GM18520 (cell line): Measurements from ENCODE around the gene GBA2.

Experiments used
- ATAC-seq: cut with Tn5 transposase; IDR thresholded peaks from one replicate; pipeline ENCODE4 v1.9.1; 2021; ENCODE audit not compliant: unreplicated experiment

The GBA2 gene

GRCh38 chr9:35748858-35749514, at the start of gene GBA2, which contains the start of gene RGP1:
Gene GBA2, minus strand, starts transcription at chr9:35749228. Its CDS starts 524 bp downstream, at chr9:35748704.
Gene RGP1, plus strand, starts transcription at chr9:35749287. Its CDS starts 469 bp downstream, at chr9:35749756.
- peak; percentile 63 for ATAC-seq

GRCh38 chr9:35797311-35798109, 48.5 kb upstream of the GBA2 start:
- ATAC-seq, result no peak

DNA sequence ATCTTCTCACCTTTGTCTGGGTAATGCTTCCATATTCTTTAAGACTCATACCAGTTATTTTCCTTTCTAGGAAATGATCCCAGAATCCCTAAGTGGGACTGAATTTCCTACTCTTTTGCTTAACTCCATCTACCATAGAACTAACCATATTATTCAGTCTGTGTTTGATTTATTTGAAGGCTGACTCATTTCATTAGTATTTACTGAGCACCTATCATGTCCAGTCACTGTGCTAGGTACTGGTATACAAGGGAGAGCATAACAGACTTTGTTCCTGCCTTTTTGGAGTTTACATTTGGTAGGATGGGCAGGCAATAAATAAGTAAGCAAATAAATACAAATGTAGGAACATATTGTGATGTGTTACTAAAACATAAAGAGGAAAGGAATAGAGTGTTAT, 46.7 kb upstream of the GBA2 start:
- no peak for ATAC-seq

DNA sequence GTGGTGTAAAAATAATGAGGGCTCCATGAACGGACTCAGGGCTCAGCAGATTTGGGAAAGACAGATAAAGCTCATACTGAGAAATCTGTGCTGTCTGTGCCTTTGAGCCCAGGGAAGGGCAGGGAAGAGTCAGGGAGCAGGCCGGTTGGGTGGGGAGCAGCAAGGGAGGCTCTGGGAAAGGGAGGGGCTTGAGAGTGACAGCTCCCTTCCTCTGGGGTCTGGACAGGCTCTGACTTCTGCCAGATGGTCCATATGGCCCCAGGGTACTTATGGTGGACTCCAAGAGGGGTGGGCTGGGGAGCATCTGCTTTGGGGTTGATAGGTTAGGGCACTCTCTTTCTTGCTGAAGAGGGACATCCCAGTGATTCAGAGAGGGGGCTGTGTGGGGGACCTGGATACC, 44.4 kb upstream of the GBA2 start:
- ATAC-seq, result no peak

- ATAC-seq, result no peak
These were observed 43.8 kb upstream of the GBA2 start for GRCh38 chr9:35792826-35793225.

- no peak for ATAC-seq
These were observed 43.2 kb upstream of the GBA2 start for GRCh38 chr9:35792024-35792813.

DNA sequence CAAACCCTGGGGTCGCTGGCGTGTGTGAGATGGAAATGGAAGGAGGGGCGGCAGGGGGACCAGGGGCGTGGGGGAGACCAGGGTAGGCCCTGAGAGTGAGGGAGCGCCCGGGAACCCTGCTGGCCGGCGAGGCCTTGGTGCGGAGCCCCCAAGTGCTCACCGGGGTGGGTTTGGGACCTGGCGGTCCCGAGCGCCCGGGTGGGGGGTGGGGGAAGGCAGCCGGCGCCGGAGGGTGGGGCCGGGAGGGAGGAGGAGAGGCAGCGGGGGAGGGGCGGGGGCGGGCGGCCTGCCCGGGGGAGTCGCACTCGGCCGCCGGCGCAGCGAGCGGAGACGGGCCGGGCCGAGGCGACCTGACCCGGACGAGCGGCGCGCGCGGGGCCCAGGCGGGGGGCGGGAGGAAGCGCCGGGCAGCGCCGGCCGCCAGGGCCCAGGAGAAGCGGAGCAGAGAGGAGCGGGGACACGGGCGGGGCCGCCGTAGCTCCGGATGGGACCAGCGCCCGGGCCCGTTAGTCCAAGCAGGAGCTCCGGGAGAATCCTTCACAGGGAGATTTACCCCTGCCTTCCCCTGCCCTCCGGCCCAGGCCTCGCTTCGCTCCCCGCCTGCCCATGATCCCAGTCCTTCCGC, 42.4 kb upstream of the GBA2 start, which contains the start of gene NPR2:
Gene NPR2 (plus strand): TSS at position 295 of the 625 bp plus-strand sequence. CDS start 818 bp downstream, outside the sequence.
- ATAC-seq, result no peak

GRCh38 chr9:35790385-35791296, 41.6 kb upstream of the GBA2 start:
- ATAC-seq, result no peak

GRCh38 chr9:35790025-35790384, 41.0 kb upstream of the GBA2 start:
- ATAC-seq, result no peak

GRCh38 chr9:35789541-35789940, 40.5 kb upstream of the GBA2 start:
- no peak for ATAC-seq

DNA sequence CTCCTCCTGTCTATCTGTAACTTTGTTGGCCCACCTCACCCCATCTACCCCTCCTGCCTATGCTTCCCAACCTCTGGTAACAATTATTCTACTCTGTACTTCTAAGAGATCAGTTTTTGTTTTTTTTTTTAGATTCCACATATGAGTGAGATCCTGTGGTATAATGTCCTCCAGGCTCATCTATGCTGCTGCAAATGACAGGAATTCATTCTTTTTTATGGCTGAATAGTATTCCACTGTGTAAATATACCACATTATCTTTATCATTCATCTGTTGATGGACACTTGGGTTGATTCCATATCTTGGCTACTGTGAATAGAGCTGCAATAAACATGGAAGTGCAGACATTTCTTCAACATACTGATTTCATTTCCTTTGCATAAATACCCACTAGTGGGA, 34.4 kb upstream of the GBA2 start:
- no peak for ATAC-seq

GRCh38 chr9:35781066-35781465, 32.0 kb upstream of the GBA2 start:
- no peak for ATAC-seq

GRCh38 chr9:35778496-35778895, 29.5 kb upstream of the GBA2 start:
- ATAC-seq, result no peak

- no peak for ATAC-seq
These were observed 27.0 kb upstream of the GBA2 start for GRCh38 chr9:35776018-35776417.

DNA sequence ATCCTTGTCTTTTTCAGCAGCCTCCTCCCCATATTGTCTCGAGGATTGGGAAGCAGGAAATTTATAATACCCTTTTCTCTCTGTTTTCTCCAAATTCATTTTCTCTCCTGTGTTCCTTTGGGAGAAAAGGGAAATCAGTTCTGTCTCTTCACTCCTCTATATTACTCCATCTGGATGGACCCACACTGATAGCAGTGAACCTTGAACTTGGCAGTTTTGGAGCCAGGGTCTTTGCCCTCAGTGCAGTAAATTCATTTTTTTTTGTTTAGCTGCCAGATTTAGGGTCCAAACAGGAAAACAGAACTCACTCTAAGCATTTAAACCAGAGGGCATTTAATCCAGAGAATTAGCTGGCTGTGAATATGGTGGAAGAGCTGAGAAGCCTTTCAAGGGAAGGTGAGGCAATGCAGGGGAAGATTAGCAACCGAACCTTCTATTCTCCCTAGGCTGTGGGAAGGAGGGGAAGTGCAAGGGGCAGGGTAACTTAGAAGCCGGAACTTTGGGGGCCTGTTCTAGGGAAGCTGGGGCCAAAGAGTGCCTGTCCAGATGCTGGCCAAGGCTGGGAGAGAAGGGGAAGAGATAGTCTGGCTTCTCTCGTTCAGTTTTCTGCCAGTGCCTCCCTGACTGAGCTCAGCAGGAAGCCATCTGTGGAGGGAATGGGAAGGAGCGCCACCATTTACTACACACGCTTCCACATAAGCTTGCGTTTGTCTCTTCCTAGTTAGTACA, 26.0 kb upstream of the GBA2 start:
- ATAC-seq, result no peak

DNA sequence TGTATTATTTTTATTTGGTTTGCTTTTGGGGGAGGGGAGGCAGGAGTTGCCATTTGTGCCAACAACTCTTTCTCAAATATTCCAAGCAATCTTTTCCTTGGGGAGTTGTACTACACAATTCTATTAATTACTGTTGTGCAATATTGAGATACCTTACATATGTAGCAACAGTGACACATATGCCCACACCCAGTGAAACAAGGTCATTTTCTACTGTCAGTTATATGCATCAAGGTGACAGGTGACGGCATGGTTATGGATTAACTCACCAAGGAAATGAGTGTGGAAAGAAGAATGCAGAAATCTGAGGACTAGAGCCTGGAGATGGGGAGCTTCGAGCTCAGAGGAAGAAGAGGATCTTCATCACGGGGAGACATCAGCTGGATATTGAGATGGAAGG, 22.9 kb upstream of the GBA2 start:
- no peak for ATAC-seq

- ATAC-seq, result no peak
These were observed 22.5 kb upstream of the GBA2 start for GRCh38 chr9:35771534-35771933.

GRCh38 chr9:35771075-35771433, 22.0 kb upstream of the GBA2 start:
- ATAC-seq, result no peak

- ATAC-seq, result no peak
These were observed 20.7 kb upstream of the GBA2 start for GRCh38 chr9:35769763-35770162.

- no peak for ATAC-seq
These were observed 18.4 kb upstream of the GBA2 start for GRCh38 chr9:35767458-35767857.
